Choroid plexus epithelial cell (primary cell): ENCODE data around the gene TBX19.

ENCODE experiments used
- DNase-seq: peaks from one replicate; pipeline ENCODE4 v3.0.0-alpha.2; 2010; ENCODE audit warnings: low read depth
- H3K4me3 ChIP-seq: 2 replicates; pipeline ENCODE4 v1.5.1; 2011; ENCODE audit warnings: low read depth, mild to moderate bottlenecking, control low read depth, low read length, moderate library complexity
- CTCF ChIP-seq: conservative IDR thresholded peaks from 2 replicates; pipeline ENCODE4 v1.5.1; 2011; ENCODE audit warnings: low read depth, mild to moderate bottlenecking, control low read depth, inconsistent platforms, low read length, moderate library complexity

The TBX19 gene

GRCh38 chr1:168280296-168280927 lies at the start of gene TBX19:
TSS of gene TBX19 (plus strand) at chr1:168280877. CDS start at chr1:168281091, 214 bp downstream.
- H3K4me3 ChIP-seq = no peak within 1 kb of the TSS
- no peak for DNase-seq
- TF ChIP-seq CTCF = no peak

GRCh38 chr1:168234846-168235547 lies 45.7 kb upstream of the TBX19 start:
- H3K4me3 ChIP-seq = no peak overlapping the region
- TF ChIP-seq CTCF = peak; percentile 82
- peak; percentile 75 for DNase-seq

DNA sequence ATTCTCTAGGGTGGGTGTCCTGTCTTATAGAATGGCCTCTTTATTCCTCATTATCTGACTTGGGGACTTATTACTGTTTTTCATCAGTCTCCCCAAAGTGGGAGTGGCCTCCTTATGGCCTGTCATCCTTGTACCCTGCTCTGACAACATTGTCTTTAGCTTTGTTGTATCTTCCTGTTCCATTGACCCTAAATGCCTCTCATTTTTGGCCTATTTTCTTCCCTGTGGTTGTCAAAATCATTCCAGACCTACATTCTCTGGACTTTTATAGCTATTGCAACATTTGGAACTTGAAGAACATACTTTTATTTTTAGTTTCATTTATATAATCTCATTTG lies 45.2 kb upstream of the TBX19 start:
- TF ChIP-seq CTCF = no peak
- peak; percentile 35 for DNase-seq
- no peak overlapping the region for H3K4me3 ChIP-seq

- H3K4me3 ChIP-seq = no peak overlapping the region
- DNase-seq = no peak
- TF ChIP-seq CTCF = no peak
These were observed 44.7 kb upstream of the TBX19 start for GRCh38 chr1:168235937-168236336.

GRCh38 chr1:168236836-168237611 lies 43.7 kb upstream of the TBX19 start:
- DNase-seq = no peak
- no peak for TF ChIP-seq CTCF
- H3K4me3 ChIP-seq = no peak overlapping the region

- DNase-seq = peak; percentile 68
- no peak overlapping the region for H3K4me3 ChIP-seq
- no peak for TF ChIP-seq CTCF
These were observed 37.5 kb upstream of the TBX19 start for GRCh38 chr1:168243198-168243597.
